ENCODE results near the gene RNF41. TPM values are rescaled to one million over a fixed set of nuclear protein-coding genes. Genes with fewer than 3 reads are reported as not detected.
A peak's percentile ranks its signal among the peaks of the same experiment; 100 is the strongest.
"Not testable (repeated sequence)": the region's sequence is repeated elsewhere in the genome, so short reads cannot be mapped to it uniquely, and the experiment has no call there.

The RNF41 gene
- 68.9 TPM for total RNA-seq (ENCODE audit: insufficient read depth, low replicate concordance)

DNA sequence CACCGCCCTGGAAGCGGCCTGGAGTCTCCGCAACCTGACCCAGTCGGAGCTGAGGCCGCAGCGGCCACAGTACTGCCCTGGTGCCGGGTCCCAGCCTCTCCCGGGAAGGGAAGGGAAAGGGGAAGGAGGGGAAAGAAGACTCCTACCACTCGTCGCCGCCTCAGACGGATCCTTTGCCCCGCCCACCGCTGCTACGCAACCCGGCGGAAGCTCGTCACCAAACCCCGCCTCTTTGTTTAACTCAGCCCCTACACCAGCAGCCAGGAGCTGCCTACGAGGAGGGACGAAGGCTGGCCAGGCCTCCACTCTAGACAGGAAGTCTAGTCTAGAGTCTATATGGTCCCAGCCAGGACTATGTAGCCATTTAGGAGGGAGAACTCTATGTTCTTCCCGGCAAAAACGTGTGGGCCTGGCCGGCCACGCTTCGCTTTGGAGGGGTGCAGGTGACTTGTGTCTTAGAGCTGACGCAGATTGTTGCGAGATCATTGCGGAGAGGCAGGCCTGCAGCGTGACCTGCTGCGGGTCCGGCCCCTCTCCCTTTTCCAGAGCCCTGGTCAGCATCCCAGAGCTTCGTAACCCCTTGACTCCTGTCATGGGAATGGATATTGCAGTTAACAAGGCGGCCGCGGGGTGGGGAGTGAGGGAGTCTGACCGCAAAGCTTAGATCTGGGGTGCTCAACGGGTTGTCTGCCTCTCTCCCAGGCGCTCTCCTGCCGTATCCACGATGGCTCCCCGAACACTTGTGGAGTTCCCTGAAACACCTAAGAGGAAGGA is at the start of gene RNF41:
TSS of gene RNF41 (minus strand) at position 166 of the 774 bp plus-strand sequence. CDS start 7,875 bp downstream, outside the sequence.
- peak; percentile 99 for DNase-seq (ENCODE audit: low spot score)

DNA sequence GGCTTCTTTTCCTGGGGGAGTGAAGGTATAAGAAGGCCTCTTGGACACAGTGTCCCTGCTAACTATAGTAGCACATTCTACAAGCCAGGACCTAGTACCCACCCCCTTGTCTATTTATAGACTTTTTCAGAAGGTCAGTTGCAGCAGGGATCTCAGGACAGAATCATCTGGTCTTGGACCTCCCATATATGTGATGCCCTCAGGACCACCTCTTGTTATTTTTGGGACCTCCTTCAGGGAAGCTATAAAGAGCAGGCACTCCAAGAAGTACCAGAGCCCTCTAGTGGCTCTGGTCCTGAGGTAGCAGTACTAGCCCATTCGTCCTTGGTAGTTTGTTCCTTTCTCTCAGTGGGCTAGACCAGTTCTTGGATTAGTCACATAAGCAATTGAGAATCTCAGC is 49.3 kb upstream of the RNF41 start:
- DNase-seq (ENCODE audit: low spot score) = peak; percentile 20

GRCh38 chr12:56267443-56268071 is 45.8 kb upstream of the RNF41 start:
- no peak for DNase-seq (ENCODE audit: low spot score)

- peak; percentile 95 for DNase-seq (ENCODE audit: low spot score)
Measured at GRCh38 chr12:56266693-56267442, 45.1 kb upstream of the RNF41 start, which contains the start of gene COQ10A. Gene COQ10A, plus strand, starts transcription at chr12:56266942. Its CDS starts 177 bp downstream, at chr12:56267119.

GRCh38 chr12:56266068-56266692 is 44.5 kb upstream of the RNF41 start:
- not testable (repeated sequence) for DNase-seq (ENCODE audit: low spot score)

DNA sequence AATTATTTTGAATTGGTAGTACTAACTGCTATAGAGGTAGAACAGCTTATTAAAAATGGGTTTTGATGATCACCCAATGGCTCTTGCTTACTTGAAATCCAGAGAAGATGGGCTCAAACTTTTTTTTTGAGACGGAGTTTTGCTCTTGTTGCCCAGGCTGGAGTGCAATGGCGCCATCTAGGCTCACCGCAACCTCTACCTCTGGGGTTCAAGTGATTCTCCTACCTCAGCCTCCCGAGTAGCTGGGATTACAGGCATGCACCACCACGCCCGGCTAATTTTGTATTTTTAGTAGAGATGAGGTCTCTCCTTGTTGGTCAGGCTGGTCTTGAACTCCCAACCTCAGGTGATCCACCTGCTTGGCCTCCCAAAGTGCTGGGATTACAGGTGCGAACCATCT is 41.2 kb upstream of the RNF41 start:
- DNase-seq (ENCODE audit: low spot score) = not testable (repeated sequence)

DNA sequence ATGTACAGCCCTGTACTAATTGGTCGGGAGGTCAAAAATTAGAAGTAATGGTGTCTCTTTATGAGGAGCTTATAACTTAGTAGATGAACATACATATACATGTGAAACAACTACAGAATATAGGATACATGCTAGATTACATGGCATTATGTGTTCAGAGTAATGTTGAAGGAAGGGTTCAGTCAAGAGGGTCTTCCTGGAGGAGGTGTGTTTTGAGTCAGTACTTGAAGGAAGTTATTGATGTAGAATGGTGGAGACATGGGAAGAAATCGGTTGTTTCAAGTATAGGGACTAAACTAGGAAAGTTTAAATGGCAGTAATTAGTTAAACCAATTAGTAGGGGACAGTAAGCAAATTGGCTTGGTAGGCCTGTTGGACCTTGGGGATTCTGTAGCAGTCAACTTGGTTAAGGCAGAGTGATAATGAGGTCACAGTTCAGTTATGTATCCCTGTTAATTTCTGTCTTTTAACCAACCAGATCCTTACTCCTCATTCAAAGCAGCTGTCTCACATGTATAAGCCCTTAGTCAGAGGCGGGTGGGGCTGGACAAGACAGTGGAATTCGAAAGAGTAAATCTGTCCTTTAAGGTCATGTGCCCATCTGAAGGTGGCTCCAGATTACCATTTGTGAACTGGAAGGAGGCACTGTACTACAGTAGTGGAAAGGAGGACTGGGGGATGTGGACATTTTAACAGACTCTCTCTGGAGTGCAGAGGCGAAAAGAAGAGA is 39.9 kb upstream of the RNF41 start:
- DNase-seq (ENCODE audit: low spot score) = peak; percentile 47

DNA sequence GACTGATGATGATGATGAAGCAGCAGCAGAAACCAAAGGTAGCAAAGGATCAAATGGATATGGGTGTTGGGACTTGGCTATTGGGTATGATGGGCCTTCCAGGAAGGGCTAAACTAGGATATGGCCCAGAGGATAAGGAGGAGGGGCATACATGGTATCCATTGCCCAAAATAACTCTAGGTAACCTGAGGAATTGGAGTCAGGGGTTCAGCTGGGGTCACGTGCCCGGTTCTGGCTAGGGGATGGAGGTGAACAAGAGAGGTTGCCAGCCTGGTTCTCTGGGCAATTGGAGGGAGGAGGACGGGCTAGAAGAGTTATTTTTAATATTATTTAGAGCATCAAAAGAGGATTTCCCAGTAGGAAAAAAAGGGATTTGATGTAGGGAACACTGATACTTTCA is 39.2 kb upstream of the RNF41 start:
- no peak for DNase-seq (ENCODE audit: low spot score)

DNA sequence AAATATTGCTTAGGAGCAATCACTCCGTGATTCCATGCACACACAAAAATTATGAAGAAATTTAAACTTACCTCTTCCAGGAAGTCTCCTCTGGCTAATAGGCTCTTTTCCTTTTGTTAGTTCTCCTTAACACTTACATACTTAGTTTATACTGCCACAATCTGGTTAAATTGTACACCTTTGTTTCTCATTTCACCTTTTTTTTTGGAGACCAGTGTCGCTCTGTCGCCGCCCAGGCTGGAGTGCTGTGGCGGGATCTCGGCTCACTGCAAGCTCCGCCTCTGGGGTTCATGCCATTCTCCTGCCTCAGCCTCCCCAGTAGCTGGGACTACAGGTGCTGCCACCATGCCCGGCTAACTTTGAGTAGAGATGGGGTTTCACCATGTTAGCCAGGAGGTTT is 38.7 kb upstream of the RNF41 start:
- DNase-seq (ENCODE audit: low spot score) = no peak

GRCh38 chr12:56258820-56259183 is 37.1 kb upstream of the RNF41 start:
- no peak for DNase-seq (ENCODE audit: low spot score)

- peak; percentile 96 for DNase-seq (ENCODE audit: low spot score)
Measured at GRCh38 chr12:56258068-56258819, 36.5 kb upstream of the RNF41 start, which contains the start of gene ANKRD52. Gene ANKRD52, minus strand, starts transcription at chr12:56258384. Its CDS starts 115 bp downstream, at chr12:56258269.

DNA sequence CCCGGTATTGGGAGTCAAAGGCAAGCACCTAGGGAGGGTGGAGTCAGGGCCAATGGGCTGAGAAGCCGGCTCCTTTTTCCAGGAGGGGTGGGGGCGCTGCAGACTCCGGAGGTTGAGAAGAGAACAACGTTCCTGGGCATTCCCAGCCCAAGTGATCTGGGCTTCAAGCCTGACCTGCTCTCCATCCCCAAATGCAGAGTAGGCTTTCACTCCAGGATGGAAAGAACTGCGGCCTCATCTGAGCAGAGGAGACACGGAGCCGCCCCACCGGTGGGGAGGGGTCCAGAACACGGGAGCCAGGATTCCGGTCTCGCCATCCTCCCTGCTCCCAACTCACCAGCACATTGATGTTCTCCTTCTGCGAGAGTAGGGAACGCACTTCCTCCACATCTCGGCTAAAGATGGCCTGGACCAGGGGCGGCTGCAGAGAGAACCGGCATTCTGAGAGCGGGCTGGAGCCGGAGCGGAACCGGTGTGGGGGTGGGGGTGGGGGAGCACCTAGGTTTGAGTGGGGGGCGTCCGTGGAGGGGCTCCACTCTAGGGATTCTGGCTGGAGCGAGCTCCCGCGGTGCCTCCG is 35.9 kb upstream of the RNF41 start:
- peak; percentile 22 for DNase-seq (ENCODE audit: low spot score)

- no peak for DNase-seq (ENCODE audit: low spot score)
Measured at GRCh38 chr12:56257071-56257470, 35.3 kb upstream of the RNF41 start.

- DNase-seq (ENCODE audit: low spot score) = no peak
Measured at GRCh38 chr12:56256326-56256960, 34.7 kb upstream of the RNF41 start.

DNA sequence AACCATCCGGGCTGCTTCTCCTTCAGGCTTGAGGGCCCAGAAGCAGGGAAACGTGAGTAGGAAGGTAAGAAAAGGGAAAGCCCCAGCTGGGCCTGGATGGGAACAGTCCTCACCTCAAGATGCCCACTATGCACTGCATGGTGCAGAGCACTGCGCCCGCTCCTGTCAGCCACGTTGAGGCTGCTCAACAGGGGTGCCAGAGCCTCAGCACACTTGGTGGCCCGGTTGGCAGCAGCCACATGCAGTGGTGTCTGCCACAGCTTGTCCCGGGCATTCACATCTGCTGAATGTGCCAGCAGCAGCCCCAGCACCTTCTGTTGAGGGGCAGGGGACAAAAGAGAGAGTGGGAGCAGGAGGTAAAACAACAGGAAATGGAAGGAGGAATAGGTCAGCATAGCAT is 33.9 kb upstream of the RNF41 start:
- no peak for DNase-seq (ENCODE audit: low spot score)

DNA sequence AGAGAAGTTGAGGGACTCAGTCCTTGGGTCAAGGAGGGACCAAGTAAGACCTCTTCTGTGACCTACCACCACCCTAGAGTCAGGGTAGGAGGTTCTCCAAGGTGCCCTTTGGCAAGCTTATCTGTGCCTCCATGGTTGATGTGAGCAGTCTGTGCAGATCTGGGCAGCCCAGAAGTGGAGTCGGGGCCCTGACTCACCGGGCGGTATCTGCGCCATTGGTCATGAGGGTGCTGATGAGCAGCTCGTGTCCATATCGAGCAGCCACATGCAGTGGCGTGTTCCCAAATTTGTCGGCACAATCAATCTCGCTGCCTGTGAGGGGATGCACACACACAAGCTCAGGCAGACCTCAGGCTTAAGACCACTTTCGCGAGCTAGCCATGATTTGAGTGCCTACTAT is 31.4 kb upstream of the RNF41 start:
- no peak for DNase-seq (ENCODE audit: low spot score)

GRCh38 chr12:56252649-56253048 is 30.9 kb upstream of the RNF41 start:
- DNase-seq (ENCODE audit: low spot score) = no peak

- DNase-seq (ENCODE audit: low spot score) = no peak
Measured at GRCh38 chr12:56248711-56249110, 27.0 kb upstream of the RNF41 start.

DNA sequence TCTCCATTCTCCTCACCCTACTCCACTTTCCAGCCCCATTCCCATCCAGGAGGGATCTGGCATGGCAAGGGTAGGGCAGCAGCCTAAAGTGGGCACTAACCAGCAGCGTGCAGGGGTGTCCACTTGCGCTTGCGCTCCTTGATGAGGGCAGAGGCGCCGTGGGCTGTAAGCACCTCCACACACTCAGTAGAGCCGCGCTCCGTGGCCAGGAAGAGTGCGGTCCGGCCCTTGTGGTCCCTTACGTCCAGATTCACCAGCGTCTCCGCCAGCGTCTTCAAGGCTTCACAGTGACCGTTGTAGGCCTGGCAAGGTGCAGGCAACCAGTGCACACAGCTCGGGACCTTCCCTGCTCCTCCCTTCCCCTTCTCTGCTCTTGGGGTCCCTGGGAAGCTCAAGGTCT is 26.2 kb upstream of the RNF41 start:
- DNase-seq (ENCODE audit: low spot score) = no peak
